Nephron progenitor cell (in vitro differentiated cells): Measurements from ENCODE around the gene PARN.
A peak's percentile ranks its signal among the peaks of the same experiment; 100 is the strongest.

Experiments used
- DNase-seq: peaks from one replicate; pipeline ENCODE4 v3.0.0; 2021
- H3K27ac Mint-ChIP-seq: 2 replicates; pipeline ENCODE4 v1.8.0; 2021; ENCODE audit warnings: mild to moderate bottlenecking, moderate library complexity, mixed read lengths
- H3K27me3 Mint-ChIP-seq: 2 replicates; pipeline ENCODE4 v1.8.0; 2021; ENCODE audit warnings: mild to moderate bottlenecking, low read depth, mixed read lengths; ENCODE audit not compliant: poor library complexity
- H3K36me3 Mint-ChIP-seq: 2 replicates; pipeline ENCODE4 v1.8.0; 2021; ENCODE audit warnings: low read depth, mixed read lengths
- H3K4me1 Mint-ChIP-seq: 2 replicates; pipeline ENCODE4 v1.8.0; 2021; ENCODE audit warnings: mixed read lengths
- H3K4me3 Mint-ChIP-seq: 2 replicates; pipeline ENCODE4 v1.8.0; 2021; ENCODE audit warnings: mild to moderate bottlenecking, moderate library complexity, mixed read lengths
- H3K9me3 Mint-ChIP-seq: 2 replicates; pipeline ENCODE4 v1.8.0; 2021; ENCODE audit warnings: mild to moderate bottlenecking, moderate library complexity, mixed read lengths
- TF ChIP-seq, protein P1 (sequence below): fragments of 200-600 bp; sonication (generic); IDR thresholded peaks from 2 replicates; pipeline ENCODE4 v1.5.0; 2021; ENCODE audit warnings: antibody characterized with exemption

PARN gene

DNA sequence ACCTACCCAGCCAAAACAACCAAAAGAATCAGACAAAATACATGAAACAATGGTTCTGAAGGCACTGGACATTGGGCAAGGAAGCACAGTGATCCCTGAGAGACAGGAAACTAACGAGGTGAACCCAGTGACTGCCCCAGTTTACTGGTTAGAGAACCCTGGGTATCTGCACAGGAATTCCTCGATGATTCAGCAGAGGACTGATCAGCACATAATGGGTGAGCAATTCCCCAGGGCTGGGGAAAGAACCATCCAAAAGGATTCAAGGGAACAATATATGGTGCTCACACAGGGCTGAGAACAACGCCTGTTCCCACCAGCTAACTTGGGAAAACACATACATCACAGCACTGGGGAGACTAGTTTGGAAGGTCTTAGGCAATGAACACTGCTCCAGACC is 167.2 kb downstream of the PARN start:
- peaks cover 11% of the 10 kb centered on the region for H3K4me1 Mint-ChIP-seq
- peaks cover 7% of the 10 kb centered on the region for H3K27me3 Mint-ChIP-seq
- peaks cover 25% of the 10 kb centered on the region for H3K9me3 Mint-ChIP-seq
- no peak overlapping the region for H3K27ac Mint-ChIP-seq
- H3K36me3 Mint-ChIP-seq, result peaks cover 40% of the 10 kb centered on the region
- no peak overlapping the region for H3K4me3 Mint-ChIP-seq
- DNase-seq, result no peak
- TF ChIP-seq, protein P1, sequence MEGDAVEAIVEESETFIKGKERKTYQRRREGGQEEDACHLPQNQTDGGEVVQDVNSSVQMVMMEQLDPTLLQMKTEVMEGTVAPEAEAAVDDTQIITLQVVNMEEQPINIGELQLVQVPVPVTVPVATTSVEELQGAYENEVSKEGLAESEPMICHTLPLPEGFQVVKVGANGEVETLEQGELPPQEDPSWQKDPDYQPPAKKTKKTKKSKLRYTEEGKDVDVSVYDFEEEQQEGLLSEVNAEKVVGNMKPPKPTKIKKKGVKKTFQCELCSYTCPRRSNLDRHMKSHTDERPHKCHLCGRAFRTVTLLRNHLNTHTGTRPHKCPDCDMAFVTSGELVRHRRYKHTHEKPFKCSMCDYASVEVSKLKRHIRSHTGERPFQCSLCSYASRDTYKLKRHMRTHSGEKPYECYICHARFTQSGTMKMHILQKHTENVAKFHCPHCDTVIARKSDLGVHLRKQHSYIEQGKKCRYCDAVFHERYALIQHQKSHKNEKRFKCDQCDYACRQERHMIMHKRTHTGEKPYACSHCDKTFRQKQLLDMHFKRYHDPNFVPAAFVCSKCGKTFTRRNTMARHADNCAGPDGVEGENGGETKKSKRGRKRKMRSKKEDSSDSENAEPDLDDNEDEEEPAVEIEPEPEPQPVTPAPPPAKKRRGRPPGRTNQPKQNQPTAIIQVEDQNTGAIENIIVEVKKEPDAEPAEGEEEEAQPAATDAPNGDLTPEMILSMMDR, result no peak

- Mint-ChIP-seq H3K36me3 (peaks cover 40% of the 10 kb centered on the region), H3K27ac (no peak overlapping the region), H3K4me3 (no peak overlapping the region), H3K9me3 (peaks cover 25% of the 10 kb centered on the region), H3K4me1 (peaks cover 14% of the 10 kb centered on the region), H3K27me3 (peaks cover 7% of the 10 kb centered on the region)
- TF ChIP-seq, protein P1, result no peak
- DNase-seq, result no peak
These were observed 169.3 kb downstream of the PARN start for GRCh38 chr16:14460726-14461125.

- TF ChIP-seq, protein P1, result no peak
- Mint-ChIP-seq H3K36me3 (peaks cover 31% of the 10 kb centered on the region), H3K27ac (peak overlapping the region; percentile 23), H3K27me3 (peaks cover 7% of the 10 kb centered on the region), H3K4me3 (no peak overlapping the region), H3K9me3 (peaks cover 16% of the 10 kb centered on the region), H3K4me1 (peaks cover 14% of the 10 kb centered on the region)
- DNase-seq, result no peak
These were observed 171.5 kb downstream of the PARN start for GRCh38 chr16:14458576-14458975.

GRCh38 chr16:14456793-14457481 is 173.1 kb downstream of the PARN start:
- no peak overlapping the region for H3K4me3 Mint-ChIP-seq
- TF ChIP-seq, protein P1, result no peak
- peaks cover under 1% of the 10 kb centered on the region for H3K9me3 Mint-ChIP-seq
- peaks cover 14% of the 10 kb centered on the region for H3K4me1 Mint-ChIP-seq
- peaks cover 15% of the 10 kb centered on the region for H3K36me3 Mint-ChIP-seq
- no peak for DNase-seq
- peaks cover 7% of the 10 kb centered on the region for H3K27me3 Mint-ChIP-seq
- no peak overlapping the region for H3K27ac Mint-ChIP-seq

DNA sequence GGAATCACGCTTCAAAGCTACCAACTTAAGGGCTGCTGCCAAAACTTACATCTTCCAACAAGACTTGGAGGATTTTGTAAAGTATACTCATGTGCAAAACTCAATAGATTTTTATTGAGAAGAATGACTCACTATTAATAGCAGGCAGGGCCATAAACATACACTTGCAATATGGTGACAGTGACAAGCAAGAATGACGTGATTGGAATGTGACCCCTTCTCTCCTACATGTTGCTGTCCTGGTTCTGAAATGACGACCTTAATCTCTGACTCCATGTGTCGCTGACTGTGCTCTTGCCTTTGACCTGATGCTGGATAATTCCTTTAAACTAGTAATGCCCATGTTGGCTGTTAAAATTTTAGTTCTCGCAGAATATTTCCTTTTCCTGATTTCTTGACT is 174.5 kb downstream of the PARN start:
- Mint-ChIP-seq H3K4me3 (no peak overlapping the region), H3K36me3 (peaks cover 1% of the 10 kb centered on the region), H3K27ac (no peak overlapping the region), H3K27me3 (peaks cover 7% of the 10 kb centered on the region), H3K4me1 (peaks cover 14% of the 10 kb centered on the region), H3K9me3 (no peaks in the 10 kb centered on the region)
- DNase-seq, result no peak
- TF ChIP-seq, protein P1, result no peak

DNA sequence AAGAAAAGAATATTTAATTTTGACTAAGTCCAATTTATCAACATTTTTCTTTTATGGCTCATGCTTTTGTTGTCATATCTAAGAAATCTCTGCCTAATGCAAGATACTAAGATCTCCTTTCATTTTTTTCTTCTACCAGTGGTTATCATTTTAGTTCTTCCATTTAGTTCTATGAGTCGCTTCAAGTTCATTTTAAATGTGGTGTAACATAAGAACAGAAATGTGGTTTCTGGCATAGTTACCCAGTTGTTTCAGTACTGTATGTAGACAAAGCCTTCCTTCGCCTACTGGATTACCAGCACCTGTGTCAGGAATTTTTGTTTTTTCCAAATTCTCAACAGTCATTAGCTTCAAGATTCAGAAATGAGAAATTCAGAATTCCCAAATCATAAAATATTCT is 175.7 kb downstream of the PARN start:
- no peaks in the 10 kb centered on the region for H3K9me3 Mint-ChIP-seq
- H3K4me1 Mint-ChIP-seq, result peaks cover 14% of the 10 kb centered on the region
- H3K27ac Mint-ChIP-seq, result no peak overlapping the region
- no peak for DNase-seq
- H3K4me3 Mint-ChIP-seq, result no peak overlapping the region
- no peaks in the 10 kb centered on the region for H3K36me3 Mint-ChIP-seq
- TF ChIP-seq, protein P1, result no peak
- H3K27me3 Mint-ChIP-seq, result peaks cover 4% of the 10 kb centered on the region
